ES-I3 (cell line): ENCODE measurements around the gene GNGT2.

Experiments
- H3K36me3 ChIP-seq: 2 replicates; pipeline ENCODE4 v1.6.1; 2013; ENCODE audit warnings: mild to moderate bottlenecking, low read length, control low read depth, moderate library complexity; ENCODE audit not compliant: insufficient read depth
- H3K4me1 ChIP-seq: 2 replicates; pipeline ENCODE4 v1.6.1; 2013; ENCODE audit warnings: mild to moderate bottlenecking, control low read depth, low read length; ENCODE audit not compliant: insufficient read depth
- H3K9ac ChIP-seq: 2 replicates; pipeline ENCODE4 v1.6.1; 2013; ENCODE audit warnings: low read depth, mild to moderate bottlenecking, low read length, moderate library complexity
- H3K9me3 ChIP-seq: 2 replicates; pipeline ENCODE4 v1.6.1; 2013; ENCODE audit warnings: mild to moderate bottlenecking, low read length, moderate library complexity; ENCODE audit not compliant: control insufficient read depth, insufficient read depth

GNGT2 gene

GRCh38 chr17:49224198-49224996 is 14.0 kb upstream of the GNGT2 start:
- Histone ChIP-seq H3K36me3 (no peaks in the 10 kb centered on the region), H3K4me1 (peaks cover 7% of the 10 kb centered on the region; the same call in 1 of the 2 replicates), H3K9me3 (no peaks in the 10 kb centered on the region), H3K9ac (peak overlapping the region; percentile 52)

DNA sequence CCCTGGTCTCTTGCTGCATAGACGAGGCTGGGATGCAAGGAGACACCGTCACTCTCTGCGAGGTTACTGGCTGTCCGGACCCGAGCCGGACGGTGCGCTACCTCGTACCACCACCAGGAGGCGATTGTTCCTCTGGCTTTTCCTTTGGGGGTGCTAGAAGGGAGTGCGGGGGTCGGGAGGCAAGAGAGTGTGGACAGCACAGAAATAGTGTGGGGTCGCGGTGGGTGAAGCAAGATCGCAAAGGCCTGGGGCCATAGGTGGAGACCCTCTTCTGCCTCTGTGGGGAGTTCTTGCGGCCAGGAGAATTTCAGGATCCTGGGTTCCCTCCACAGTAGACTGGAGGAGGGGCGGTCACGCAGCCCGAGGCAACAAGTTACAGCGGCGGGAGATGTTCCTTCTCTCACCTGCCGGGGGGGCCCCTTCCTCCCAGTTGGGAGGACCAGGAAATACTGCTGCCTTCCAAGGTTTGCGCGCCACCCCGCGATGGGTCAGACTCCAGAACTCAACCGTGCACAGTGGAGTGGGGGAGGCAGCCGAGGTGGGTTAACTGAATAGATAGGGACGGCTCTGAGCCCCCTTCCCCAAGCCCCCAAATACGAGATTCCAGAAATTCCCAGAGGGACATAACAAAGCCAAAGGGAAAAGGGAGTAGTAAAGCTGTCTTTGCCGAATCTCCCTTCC is 13.3 kb upstream of the GNGT2 start:
- H3K36me3 ChIP-seq = no peaks in the 10 kb centered on the region
- no peaks in the 10 kb centered on the region for H3K9me3 ChIP-seq
- H3K9ac ChIP-seq = peak overlapping the region; percentile 52
- peaks cover 7% of the 10 kb centered on the region; the same call in 1 of the 2 replicates for H3K4me1 ChIP-seq

- H3K4me1 ChIP-seq = peaks cover 9% of the 10 kb centered on the region
- no peaks in the 10 kb centered on the region for H3K9me3 ChIP-seq
- H3K36me3 ChIP-seq = no peaks in the 10 kb centered on the region
- peak overlapping the region; percentile 52; the same call in 1 of the 2 replicates for H3K9ac ChIP-seq
Observed at GRCh38 chr17:49223168-49223516, 12.8 kb upstream of the GNGT2 start.

DNA sequence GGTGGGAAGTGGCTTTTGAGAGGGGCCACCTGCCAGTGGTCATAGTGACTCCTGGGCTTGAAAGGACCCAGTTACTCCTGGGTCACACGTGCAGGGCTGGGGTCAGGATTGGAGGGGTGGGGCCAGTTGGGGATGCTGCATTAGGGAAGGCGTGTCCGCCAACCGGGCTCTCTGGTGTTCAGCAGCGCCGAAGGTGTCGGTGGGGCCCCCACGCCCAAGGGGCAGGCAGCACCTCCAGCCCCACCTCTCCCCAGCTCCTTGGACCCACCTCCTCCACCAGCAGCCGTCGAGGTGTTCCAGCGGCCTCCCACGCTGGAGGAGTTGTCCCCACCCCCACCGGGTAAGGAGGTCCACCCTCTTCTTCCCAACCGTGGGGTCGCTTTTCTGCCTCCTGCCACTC is 9.6 kb upstream of the GNGT2 start:
- no peaks in the 10 kb centered on the region for H3K36me3 ChIP-seq
- no peak overlapping the region for H3K9ac ChIP-seq
- H3K9me3 ChIP-seq = no peaks in the 10 kb centered on the region
- peaks cover 10% of the 10 kb centered on the region for H3K4me1 ChIP-seq

- H3K9ac ChIP-seq = no peak overlapping the region
- H3K4me1 ChIP-seq = peaks cover 10% of the 10 kb centered on the region
- H3K36me3 ChIP-seq = no peaks in the 10 kb centered on the region
- no peaks in the 10 kb centered on the region for H3K9me3 ChIP-seq
Observed at GRCh38 chr17:49218941-49219913, 8.9 kb upstream of the GNGT2 start.

DNA sequence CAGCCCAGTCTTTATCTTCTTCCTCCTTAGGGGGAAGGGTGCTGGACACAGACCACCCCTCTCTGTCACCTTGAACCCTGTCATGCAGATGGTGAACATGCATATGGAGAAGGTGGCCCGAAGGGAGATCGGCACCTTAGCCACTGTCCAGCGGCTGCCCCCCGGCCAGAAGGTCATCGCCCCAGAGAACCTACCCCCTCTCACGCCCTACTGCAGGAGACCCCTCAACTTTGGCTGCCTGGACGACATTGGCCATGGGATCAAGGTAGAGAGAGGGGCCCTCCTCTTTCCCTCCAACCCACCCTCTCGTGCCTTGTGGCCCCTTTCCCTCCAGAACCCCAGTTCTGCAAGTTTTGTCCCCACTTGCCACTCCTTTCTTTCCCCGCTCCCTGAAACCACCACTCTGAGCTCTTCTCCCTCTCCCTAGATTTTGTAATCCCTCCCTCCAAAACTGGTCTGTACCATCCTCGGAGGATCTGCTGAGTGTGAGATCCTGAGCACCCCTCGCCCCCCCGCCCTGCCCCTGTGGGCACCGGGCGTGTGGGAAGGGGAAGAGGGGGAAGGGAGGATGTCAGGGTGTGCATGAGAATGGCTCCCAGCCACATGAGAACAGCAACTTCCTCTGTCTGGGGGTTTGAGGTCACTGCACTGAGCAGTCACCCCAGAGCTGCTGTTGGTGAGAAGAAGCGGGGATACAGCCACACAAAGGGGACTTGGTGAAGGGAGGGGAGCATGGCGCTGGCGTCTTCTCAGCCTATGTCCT is 7.5 kb upstream of the GNGT2 start:
- Histone ChIP-seq H3K9ac (no peak overlapping the region), H3K4me1 (peaks cover 13% of the 10 kb centered on the region), H3K36me3 (no peaks in the 10 kb centered on the region), H3K9me3 (no peaks in the 10 kb centered on the region)

DNA sequence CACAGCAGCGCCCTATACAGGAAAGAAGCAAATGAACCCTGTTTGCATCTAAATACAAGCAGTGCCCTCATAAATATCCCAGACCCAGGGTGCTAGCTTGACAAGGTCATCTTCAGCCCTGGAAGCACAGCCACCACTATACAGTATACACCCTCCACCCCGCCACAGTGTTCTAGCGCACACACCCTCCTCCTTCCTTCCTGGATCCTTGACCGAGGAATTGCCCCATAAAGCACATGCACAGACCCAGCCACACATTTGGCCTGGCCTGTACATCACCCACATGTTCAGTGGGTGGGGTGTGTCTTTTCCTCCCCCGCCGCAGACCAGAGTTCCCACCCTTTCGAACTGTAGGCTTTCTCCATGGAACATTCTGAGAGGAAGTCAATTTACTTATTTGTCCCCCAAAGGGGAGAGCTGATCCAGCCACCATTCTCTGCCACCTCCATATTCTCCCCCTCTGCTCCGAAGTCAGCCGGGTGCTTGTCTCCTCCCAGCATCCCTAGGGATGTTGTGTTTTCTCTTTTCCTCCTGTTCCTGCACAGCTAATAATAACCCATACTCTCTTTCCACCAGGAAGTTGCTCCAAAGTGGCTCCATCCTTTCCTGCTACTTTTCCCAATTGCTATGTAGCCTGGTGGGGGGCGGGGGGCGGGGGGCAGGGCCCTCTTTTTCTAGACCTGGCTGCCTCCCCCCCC is 6.7 kb upstream of the GNGT2 start:
- H3K9ac ChIP-seq = no peak overlapping the region
- no peaks in the 10 kb centered on the region for H3K9me3 ChIP-seq
- no peaks in the 10 kb centered on the region for H3K36me3 ChIP-seq
- H3K4me1 ChIP-seq = peaks cover 13% of the 10 kb centered on the region

GRCh38 chr17:49216482-49216881 is 6.1 kb upstream of the GNGT2 start:
- H3K9ac ChIP-seq = no peak overlapping the region
- peaks cover 13% of the 10 kb centered on the region for H3K4me1 ChIP-seq

GRCh38 chr17:49214676-49215360 is 4.4 kb upstream of the GNGT2 start:
- no peaks in the 10 kb centered on the region for H3K36me3 ChIP-seq
- peaks cover 21% of the 10 kb centered on the region for H3K4me1 ChIP-seq

More at GRCh38 chr17:49216482-49216881, 6.1 kb upstream of the GNGT2 start:
- no peaks in the 10 kb centered on the region for H3K9me3 ChIP-seq
- H3K36me3 ChIP-seq = no peaks in the 10 kb centered on the region

DNA sequence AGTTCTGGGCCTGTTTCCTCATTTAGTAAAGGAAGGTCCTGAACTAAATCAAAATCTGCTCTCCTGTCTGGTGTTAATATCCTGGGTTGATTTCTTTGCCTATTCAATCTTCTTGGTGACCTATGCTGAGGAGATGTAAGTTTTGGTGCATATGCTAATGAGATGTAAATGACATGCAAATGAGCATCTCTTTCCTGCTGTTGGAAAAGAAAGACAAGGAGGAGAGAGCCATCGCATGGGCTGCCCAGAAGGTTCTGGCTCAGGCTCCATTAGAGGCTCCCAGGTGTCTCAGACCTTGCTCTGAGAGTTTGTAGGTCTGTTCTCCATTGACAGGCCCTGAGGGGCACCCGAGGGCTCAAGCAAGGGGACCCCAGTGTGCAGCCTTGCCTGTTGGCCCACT is 3.5 kb upstream of the GNGT2 start:
- Histone ChIP-seq H3K9me3 (no peaks in the 10 kb centered on the region), H3K4me1 (peaks cover 31% of the 10 kb centered on the region), H3K36me3 (no peaks in the 10 kb centered on the region), H3K9ac (no peak overlapping the region)

More at GRCh38 chr17:49214676-49215360, 4.4 kb upstream of the GNGT2 start:
- Histone ChIP-seq H3K9me3 (no peaks in the 10 kb centered on the region), H3K9ac (no peak overlapping the region)

DNA sequence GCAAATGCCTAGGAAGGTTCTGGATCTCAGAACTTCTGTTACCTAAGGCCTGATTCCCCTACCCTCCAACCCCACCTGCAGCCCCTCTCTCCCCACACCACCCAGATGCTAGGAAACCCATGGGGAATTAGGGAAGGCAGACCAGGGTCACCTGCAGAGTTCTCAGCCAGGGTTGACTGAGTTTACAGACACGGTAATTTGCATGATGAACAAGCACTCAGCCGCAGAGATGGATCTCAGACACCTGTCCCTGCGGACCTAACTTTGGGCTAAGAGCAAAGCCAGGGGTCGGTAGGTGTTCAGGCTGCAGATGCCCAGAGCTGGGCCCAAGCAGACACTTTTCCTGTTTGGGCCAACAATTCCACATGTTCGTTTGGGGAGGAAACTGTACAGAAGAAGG is 3.0 kb upstream of the GNGT2 start:
- no peak overlapping the region for H3K9ac ChIP-seq
- H3K36me3 ChIP-seq = no peaks in the 10 kb centered on the region
- H3K9me3 ChIP-seq = no peaks in the 10 kb centered on the region
- H3K4me1 ChIP-seq = peaks cover 31% of the 10 kb centered on the region

DNA sequence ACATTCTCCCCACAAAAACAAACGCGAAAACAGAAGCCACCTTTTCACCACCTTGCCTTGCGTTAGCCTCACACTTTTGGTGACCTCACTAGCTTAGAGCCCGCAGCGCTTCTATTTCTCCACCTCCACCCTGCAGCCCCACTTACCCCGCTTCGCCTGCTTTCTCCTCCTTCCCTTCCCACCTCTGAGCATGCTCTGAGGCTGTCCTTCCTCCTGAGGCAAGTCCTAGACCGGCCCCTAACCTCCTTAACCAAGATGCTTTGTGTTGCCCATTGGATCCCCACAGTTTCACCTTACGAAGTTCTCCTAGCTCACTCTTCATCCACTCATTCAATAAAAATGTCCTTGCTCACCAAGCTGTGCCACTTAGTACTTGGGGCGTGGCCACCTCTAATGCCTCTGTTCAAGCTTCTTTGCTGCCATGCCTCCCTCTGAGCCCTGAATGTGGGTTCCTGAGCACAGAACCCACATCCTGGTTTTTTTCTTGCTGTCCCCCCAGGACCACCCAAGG is 1.3 kb downstream of the GNGT2 start:
- H3K36me3 ChIP-seq = no peaks in the 10 kb centered on the region
- H3K9me3 ChIP-seq = no peaks in the 10 kb centered on the region
- peaks cover 22% of the 10 kb centered on the region for H3K4me1 ChIP-seq
- H3K9ac ChIP-seq = no peak overlapping the region

- H3K36me3 ChIP-seq = no peaks in the 10 kb centered on the region
Observed at GRCh38 chr17:49204516-49204915, 5.9 kb downstream of the GNGT2 start.

More at GRCh38 chr17:49204516-49204915, 5.9 kb downstream of the GNGT2 start:
- H3K9ac ChIP-seq = no peak overlapping the region
- no peaks in the 10 kb centered on the region for H3K9me3 ChIP-seq
- peaks cover 7% of the 10 kb centered on the region; the same call in 1 of the 2 replicates for H3K4me1 ChIP-seq
